Measurements from ENCODE around the gene DEPP1.

DEPP1 gene

GRCh38 chr10:44997105-44997748, 18.6 kb upstream of the DEPP1 start:
- TF ChIP-seq TAF1 (IDR thresholded peaks at IDR 0.05; ENCODE audit: borderline replicate concordance, insufficient read depth, low read length), result no peak
- TF ChIP-seq POLR2AphosphoS5 (IDR thresholded peaks at IDR 0.05; ENCODE audit: low read depth, low read length), result no peak
- TF ChIP-seq FOXP2 (optimal IDR thresholded peaks at IDR 0.05; ENCODE audit: borderline replicate concordance, extremely low read depth, extremely low read length, insufficient read depth), result no peak
- TF ChIP-seq SIN3A (IDR thresholded peaks at IDR 0.05; ENCODE audit: borderline replicate concordance, insufficient read depth, low read length), result no peak
- TF ChIP-seq REST (IDR thresholded peaks at IDR 0.05; ENCODE audit: insufficient read depth in 1 of 2, low read depth in 2 of 2, low read length in 2 of 2), result no peak

- TF ChIP-seq FOXP2 (optimal IDR thresholded peaks at IDR 0.05; ENCODE audit: borderline replicate concordance, extremely low read depth, extremely low read length, insufficient read depth) (no peak), SIN3A (IDR thresholded peaks at IDR 0.05; ENCODE audit: borderline replicate concordance, insufficient read depth, low read length) (no peak), REST (IDR thresholded peaks at IDR 0.05; ENCODE audit: insufficient read depth in 1 of 2, low read depth in 2 of 2, low read length in 2 of 2) (no peak), POLR2AphosphoS5 (IDR thresholded peaks at IDR 0.05; ENCODE audit: low read depth, low read length) (no peak), TAF1 (IDR thresholded peaks at IDR 0.05; ENCODE audit: borderline replicate concordance, insufficient read depth, low read length) (no peak)
These were observed 17.5 kb upstream of the DEPP1 start for GRCh38 chr10:44995914-44996669.

- TF ChIP-seq REST (IDR thresholded peaks at IDR 0.05; ENCODE audit: insufficient read depth in 1 of 2, low read depth in 2 of 2, low read length in 2 of 2) (no peak), FOXP2 (optimal IDR thresholded peaks at IDR 0.05; ENCODE audit: borderline replicate concordance, extremely low read depth, extremely low read length, insufficient read depth) (no peak), SIN3A (IDR thresholded peaks at IDR 0.05; ENCODE audit: borderline replicate concordance, insufficient read depth, low read length) (no peak), TAF1 (IDR thresholded peaks at IDR 0.05; ENCODE audit: borderline replicate concordance, insufficient read depth, low read length) (no peak), POLR2AphosphoS5 (IDR thresholded peaks at IDR 0.05; ENCODE audit: low read depth, low read length) (no peak)
These were observed 16.9 kb upstream of the DEPP1 start for GRCh38 chr10:44995581-44995913.

- TF ChIP-seq SIN3A (IDR thresholded peaks at IDR 0.05; ENCODE audit: borderline replicate concordance, insufficient read depth, low read length) (no peak), REST (IDR thresholded peaks at IDR 0.05; ENCODE audit: insufficient read depth in 1 of 2, low read depth in 2 of 2, low read length in 2 of 2) (no peak), POLR2AphosphoS5 (IDR thresholded peaks at IDR 0.05; ENCODE audit: low read depth, low read length) (no peak), TAF1 (IDR thresholded peaks at IDR 0.05; ENCODE audit: borderline replicate concordance, insufficient read depth, low read length) (no peak), FOXP2 (optimal IDR thresholded peaks at IDR 0.05; ENCODE audit: borderline replicate concordance, extremely low read depth, extremely low read length, insufficient read depth) (no peak)
These were observed 16.3 kb upstream of the DEPP1 start for GRCh38 chr10:44994752-44995530.
